Osteocyte (in vitro differentiated cells): ENCODE measurements around the gene PALM. TPM values are rescaled to one million over a fixed set of nuclear protein-coding genes. Genes with fewer than 3 reads are reported as not detected.
"Not testable (repeated sequence)": the region's sequence is repeated elsewhere in the genome, so short reads cannot be mapped to it uniquely, and the experiment has no call there.

ENCODE experiments used
- DNase-seq: peaks from one replicate; pipeline ENCODE4 v3.0.0; 2021; ENCODE audit warnings: mixed read lengths; ENCODE audit not compliant: unreplicated experiment; ENCODE audit errors: extremely low spot score
- H3K27ac Mint-ChIP-seq: one replicate; pipeline ENCODE4 v1.8.0; 2021; ENCODE audit warnings: mild to moderate bottlenecking, mixed read lengths; ENCODE audit not compliant: unreplicated experiment
- H3K27me3 Mint-ChIP-seq: one replicate; pipeline ENCODE4 v1.8.0; 2021; ENCODE audit warnings: mixed read lengths; ENCODE audit not compliant: unreplicated experiment
- H3K36me3 Mint-ChIP-seq: one replicate; pipeline ENCODE4 v1.8.0; 2021; ENCODE audit warnings: mixed read lengths; ENCODE audit not compliant: unreplicated experiment
- H3K4me1 Mint-ChIP-seq: one replicate; pipeline ENCODE4 v1.8.0; 2021; ENCODE audit warnings: mixed read lengths; ENCODE audit not compliant: unreplicated experiment
- H3K4me3 Mint-ChIP-seq: one replicate; pipeline ENCODE4 v1.8.0; 2021; ENCODE audit warnings: mild to moderate bottlenecking, moderate library complexity, mixed read lengths; ENCODE audit not compliant: unreplicated experiment
- H3K9me3 Mint-ChIP-seq: one replicate; pipeline ENCODE4 v1.8.0; 2021; ENCODE audit warnings: mixed read lengths; ENCODE audit not compliant: unreplicated experiment
- total RNA-seq: library from RNA; stranded (reverse); gene quantifications from 2 replicates; pipeline ENCODE4 v1.2.1, GENCODE V29; 2021
- TF ChIP-seq, protein P1 (sequence below): fragments of 200-600 bp; sonication (generic); IDR thresholded peaks from 2 replicates; pipeline ENCODE4 v1.5.0; 2021; ENCODE audit warnings: antibody characterized with exemption, mild to moderate bottlenecking, moderate library complexity

PALM gene
- total RNA-seq, 1 donor from 2014 or later: 236 TPM

DNA sequence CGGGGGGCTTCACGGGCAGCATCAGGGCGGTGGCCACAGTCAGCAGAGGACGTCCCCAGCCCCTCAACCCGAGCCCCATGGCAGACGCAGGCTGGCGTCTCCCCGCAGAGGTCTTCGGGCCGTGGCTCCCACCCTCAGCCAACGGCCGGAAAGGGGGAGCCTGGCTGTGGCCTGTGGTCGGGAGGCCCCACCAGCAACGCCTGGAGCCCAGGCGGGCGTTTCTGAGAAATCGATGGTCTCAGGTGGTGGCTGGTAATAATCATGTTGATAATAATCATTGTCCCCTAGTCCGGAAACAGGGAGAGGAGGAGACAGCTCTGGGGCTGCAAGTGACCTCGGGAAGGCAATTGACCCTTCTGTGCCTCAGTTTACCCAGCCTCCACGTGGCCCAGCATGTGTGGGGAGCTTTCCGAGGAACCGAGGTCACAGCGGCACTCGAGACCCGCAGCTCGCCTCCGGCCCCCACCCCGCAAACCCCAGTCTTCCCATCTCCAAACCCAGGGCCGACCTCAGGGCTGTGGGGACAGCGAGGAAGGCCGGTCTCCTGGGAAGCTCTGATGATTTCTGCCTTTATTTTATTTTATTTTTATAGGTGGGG, 13.3 kb upstream of the PALM start, which contains the start of gene PRSS57:
TSS of gene PRSS57 (minus strand) at position 101 of the 598 bp plus-strand sequence. CDS start at position 79, 22 bp downstream.
- TF ChIP-seq, protein P1, sequence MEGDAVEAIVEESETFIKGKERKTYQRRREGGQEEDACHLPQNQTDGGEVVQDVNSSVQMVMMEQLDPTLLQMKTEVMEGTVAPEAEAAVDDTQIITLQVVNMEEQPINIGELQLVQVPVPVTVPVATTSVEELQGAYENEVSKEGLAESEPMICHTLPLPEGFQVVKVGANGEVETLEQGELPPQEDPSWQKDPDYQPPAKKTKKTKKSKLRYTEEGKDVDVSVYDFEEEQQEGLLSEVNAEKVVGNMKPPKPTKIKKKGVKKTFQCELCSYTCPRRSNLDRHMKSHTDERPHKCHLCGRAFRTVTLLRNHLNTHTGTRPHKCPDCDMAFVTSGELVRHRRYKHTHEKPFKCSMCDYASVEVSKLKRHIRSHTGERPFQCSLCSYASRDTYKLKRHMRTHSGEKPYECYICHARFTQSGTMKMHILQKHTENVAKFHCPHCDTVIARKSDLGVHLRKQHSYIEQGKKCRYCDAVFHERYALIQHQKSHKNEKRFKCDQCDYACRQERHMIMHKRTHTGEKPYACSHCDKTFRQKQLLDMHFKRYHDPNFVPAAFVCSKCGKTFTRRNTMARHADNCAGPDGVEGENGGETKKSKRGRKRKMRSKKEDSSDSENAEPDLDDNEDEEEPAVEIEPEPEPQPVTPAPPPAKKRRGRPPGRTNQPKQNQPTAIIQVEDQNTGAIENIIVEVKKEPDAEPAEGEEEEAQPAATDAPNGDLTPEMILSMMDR: no peak

DNA sequence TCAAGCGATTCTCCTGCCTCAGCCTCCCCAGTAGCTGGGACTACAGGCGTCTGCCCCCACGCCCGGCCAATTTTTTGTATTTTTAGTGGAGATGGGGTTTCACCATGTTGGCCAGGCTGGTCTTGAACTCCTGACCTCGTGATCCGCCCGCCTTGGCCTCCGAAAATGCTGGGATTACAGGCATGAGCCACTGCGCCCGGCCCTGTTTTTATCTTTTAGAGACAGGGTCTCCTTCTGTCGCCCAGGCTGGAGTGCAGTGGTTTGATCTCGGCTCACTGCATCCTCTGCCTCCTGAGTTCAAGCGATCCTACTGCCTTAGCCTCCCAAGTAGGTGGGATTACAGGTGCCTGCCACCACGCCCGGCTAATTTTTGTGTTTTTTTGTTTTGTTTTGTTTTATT, 10.2 kb upstream of the PALM start:
- H3K36me3 Mint-ChIP-seq, H3K27me3 Mint-ChIP-seq, H3K4me1 Mint-ChIP-seq, H3K9me3 Mint-ChIP-seq, DNase-seq, H3K4me3 Mint-ChIP-seq, H3K27ac Mint-ChIP-seq: not testable (repeated sequence)

More for the DNA sequence above, 13.3 kb upstream of the PALM start, which contains the start of gene PRSS57:
- no peaks in the 10 kb centered on the region for H3K36me3 Mint-ChIP-seq
- no peak within 1 kb of the TSS for H3K4me3 Mint-ChIP-seq
- no peaks in the 10 kb centered on the region for H3K9me3 Mint-ChIP-seq
- no peaks in the 10 kb centered on the region for H3K4me1 Mint-ChIP-seq
- DNase-seq: no peak
- H3K27ac Mint-ChIP-seq: no peak within 1 kb of the TSS
- H3K27me3 Mint-ChIP-seq: no peaks in the 10 kb centered on the region

DNA sequence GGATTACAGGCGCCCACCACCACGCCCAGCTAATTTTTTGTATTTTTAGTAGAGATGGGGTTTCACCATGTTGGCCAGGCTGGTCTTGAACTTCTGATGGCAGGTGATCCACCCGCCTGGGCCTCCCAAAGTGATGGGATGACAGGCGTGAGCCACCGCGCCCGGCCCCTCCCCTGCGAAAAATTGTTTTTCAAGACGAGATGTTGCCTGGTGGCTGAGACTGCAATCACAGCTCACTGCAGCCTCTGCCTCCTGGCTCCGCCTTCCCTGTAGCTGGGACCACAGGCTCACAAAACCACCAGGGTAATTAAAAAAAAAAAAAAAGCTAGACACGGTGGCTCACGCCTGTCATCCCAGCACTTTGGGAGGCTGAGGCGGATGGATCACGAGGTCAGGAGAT, 8.8 kb upstream of the PALM start:
- H3K9me3 Mint-ChIP-seq, H3K4me3 Mint-ChIP-seq, H3K36me3 Mint-ChIP-seq, H3K4me1 Mint-ChIP-seq, H3K27me3 Mint-ChIP-seq, DNase-seq, H3K27ac Mint-ChIP-seq: not testable (repeated sequence)

DNA sequence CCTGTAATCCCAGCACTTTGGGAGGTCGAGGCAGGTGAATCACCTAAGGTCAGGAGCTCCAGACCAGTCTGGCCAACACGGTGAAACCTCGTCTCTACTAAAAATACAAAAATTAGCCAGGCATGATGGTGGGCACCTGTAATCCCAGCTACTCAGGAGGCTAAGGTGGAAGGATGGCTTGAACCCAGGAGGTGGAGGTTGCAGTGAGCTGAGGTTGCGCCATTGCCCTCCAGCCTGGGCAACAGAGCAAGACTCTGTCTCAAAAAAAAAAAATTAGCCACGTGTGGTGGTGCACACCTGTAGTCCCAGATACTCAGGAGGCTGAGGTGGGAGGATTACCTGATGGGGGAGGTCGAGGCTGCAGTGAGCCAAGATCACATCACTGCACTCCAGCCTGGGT, 5.9 kb upstream of the PALM start:
- not testable (repeated sequence) for H3K27ac Mint-ChIP-seq, H3K27me3 Mint-ChIP-seq, H3K36me3 Mint-ChIP-seq, DNase-seq, H3K4me3 Mint-ChIP-seq, H3K9me3 Mint-ChIP-seq, H3K4me1 Mint-ChIP-seq

DNA sequence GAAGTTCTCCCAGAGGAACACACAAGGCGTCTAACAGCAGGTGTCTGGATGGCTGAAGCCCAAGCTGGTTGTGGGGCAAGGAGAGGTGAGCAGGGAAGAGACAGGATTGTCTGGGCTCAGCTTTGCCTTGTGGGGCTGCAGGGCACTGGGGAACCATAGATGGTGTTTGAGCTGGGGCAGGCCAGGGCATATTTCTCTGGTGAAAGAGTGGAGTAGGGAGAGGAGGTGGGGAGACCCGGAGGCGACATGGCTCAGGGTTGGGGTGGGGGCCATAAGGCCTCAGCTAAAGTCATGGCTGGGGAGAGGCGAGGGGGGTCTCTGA, 5.4 kb upstream of the PALM start:
- no peak overlapping the region for H3K4me3 Mint-ChIP-seq
- TF ChIP-seq, protein P1: no peak
- H3K36me3 Mint-ChIP-seq: no peaks in the 10 kb centered on the region
- DNase-seq: no peak
- H3K9me3 Mint-ChIP-seq: no peaks in the 10 kb centered on the region
- peaks cover 9% of the 10 kb centered on the region for H3K4me1 Mint-ChIP-seq
- no peaks in the 10 kb centered on the region for H3K27me3 Mint-ChIP-seq
- no peak overlapping the region for H3K27ac Mint-ChIP-seq

DNA sequence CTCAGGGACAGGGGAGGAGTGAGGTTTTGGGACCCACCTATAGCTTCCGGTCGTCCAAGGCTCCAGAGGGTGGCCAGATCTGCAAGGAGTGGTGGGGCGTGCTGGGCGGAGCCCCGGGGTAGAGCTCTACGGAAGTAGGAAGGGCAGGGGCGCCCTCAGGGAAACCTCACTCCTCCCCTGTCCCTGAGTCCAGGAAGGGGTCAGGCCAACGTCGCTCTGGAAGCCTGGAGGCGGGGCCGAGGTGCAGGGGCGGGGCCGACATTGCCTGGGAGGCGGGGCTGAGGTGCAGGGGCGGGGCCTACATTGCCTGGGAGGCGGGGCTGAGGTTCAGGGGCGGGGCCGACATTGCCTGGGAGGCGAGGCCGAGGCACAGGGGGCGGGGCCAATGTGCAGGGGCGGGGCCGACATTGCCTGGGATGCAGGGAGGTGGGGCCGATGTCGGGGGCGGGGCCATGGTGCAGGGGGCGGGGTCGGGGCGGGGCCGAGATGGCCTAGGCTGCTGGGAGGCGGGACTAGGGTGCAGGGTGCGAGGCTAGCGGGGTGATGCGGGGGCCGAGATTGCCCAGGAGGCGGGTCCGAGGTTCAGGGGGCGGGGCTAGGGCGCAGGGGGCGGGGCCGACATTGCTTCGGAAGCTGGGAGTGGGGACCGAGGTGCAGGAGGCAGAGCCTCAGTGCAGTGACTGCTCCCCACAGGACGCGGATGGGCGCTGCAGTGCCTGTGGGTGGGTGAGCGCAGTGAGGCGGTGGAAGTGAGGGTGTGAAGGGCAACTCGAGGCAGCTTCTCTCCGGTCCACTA, 4.9 kb upstream of the PALM start:
- Mint-ChIP-seq H3K27ac (no peak overlapping the region), H3K9me3 (no peaks in the 10 kb centered on the region), H3K36me3 (no peaks in the 10 kb centered on the region), H3K4me3 (no peak overlapping the region), H3K27me3 (no peaks in the 10 kb centered on the region), H3K4me1 (peaks cover 9% of the 10 kb centered on the region)
- TF ChIP-seq, protein P1: no peak
- DNase-seq: no peak
